Progenitor cell of endocrine pancreas (in vitro differentiated cells): Measurements from ENCODE around the gene TBL1X. TPM values are rescaled to one million over a fixed set of nuclear protein-coding genes. Genes with fewer than 3 reads are reported as not detected.
"Not testable (repeated sequence)": the region's sequence is repeated elsewhere in the genome, so short reads cannot be mapped to it uniquely, and the experiment has no call there.

Source experiments
- DNase-seq: peaks from one replicate; pipeline ENCODE4 v3.0.0; 2021; ENCODE audit warnings: low spot score; ENCODE audit not compliant: unreplicated experiment
- H3K27ac Mint-ChIP-seq: 2 replicates; pipeline ENCODE4 v1.8.0; 2021; ENCODE audit warnings: mild to moderate bottlenecking, moderate library complexity, mixed read lengths
- H3K27me3 Mint-ChIP-seq: 2 replicates; pipeline ENCODE4 v1.8.0; 2021; ENCODE audit warnings: mixed read lengths
- H3K36me3 Mint-ChIP-seq: 2 replicates; pipeline ENCODE4 v1.8.0; 2022; ENCODE audit warnings: mixed read lengths; ENCODE audit not compliant: insufficient read depth
- H3K4me1 Mint-ChIP-seq: 2 replicates; pipeline ENCODE4 v1.8.0; 2021; ENCODE audit warnings: low read depth, mixed read lengths
- H3K4me3 Mint-ChIP-seq: 2 replicates; pipeline ENCODE4 v1.8.0; 2021; ENCODE audit warnings: low read depth, mild to moderate bottlenecking, moderate library complexity, mixed read lengths
- H3K9me3 Mint-ChIP-seq: 2 replicates; pipeline ENCODE4 v1.8.0; 2021; ENCODE audit warnings: low read depth, mixed read lengths
- CTCF ChIP-seq: fragments of 200-600 bp; sonication (generic); IDR thresholded peaks from one replicate; pipeline ENCODE4 v1.5.0; 2021; ENCODE audit warnings: antibody characterized with exemption, mild to moderate bottlenecking; ENCODE audit not compliant: unreplicated experiment
- total RNA-seq: library from RNA; stranded (reverse); gene quantifications from 2 replicates; pipeline ENCODE4 v1.2.1, GENCODE V29; 2021

The TBL1X gene
- total RNA-seq, 1 donor from 2014 or later, result 42.7 TPM

- Mint-ChIP-seq H3K36me3 (no peaks in the 10 kb centered on the region), H3K27me3 (no peaks in the 10 kb centered on the region), H3K27ac (no peak overlapping the region), H3K9me3 (peaks cover 15% of the 10 kb centered on the region), H3K4me1 (no peaks in the 10 kb centered on the region), H3K4me3 (no peak overlapping the region)
- no peak for DNase-seq
- TF ChIP-seq CTCF, result no peak
Observed at GRCh38 chrX:9429767-9430166, 35.1 kb upstream of the TBL1X start.

DNA sequence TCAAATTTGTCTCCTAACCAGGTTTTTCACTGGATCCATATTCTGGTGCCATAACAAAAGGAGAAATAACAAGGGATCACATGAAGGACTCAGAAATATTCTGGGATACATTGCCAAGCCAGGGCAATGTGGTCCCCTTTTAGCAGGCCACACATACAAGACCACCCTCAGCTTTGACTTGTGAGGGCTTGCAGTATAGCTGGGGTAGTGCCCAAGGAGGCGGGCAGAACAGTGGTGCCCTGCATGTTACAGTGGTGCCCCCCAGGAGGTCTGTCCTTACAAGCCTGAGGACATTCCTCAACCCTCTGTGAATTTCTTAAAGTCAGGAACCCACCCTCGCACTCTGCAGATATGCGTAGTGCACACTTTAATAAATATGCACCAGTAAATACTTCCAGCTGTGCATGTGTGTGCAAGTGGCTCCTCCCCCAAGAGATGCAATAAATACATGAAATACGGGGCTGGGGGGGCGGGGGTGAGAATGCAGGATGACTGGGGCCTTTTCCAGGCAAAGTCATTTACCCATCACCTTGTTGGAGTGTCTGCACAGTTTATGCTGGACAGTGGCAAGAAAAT, 34.4 kb upstream of the TBL1X start:
- no peak for DNase-seq
- Mint-ChIP-seq H3K27ac (no peak overlapping the region), H3K4me1 (no peaks in the 10 kb centered on the region), H3K36me3 (no peaks in the 10 kb centered on the region), H3K9me3 (peaks cover 15% of the 10 kb centered on the region), H3K27me3 (no peaks in the 10 kb centered on the region), H3K4me3 (no peak overlapping the region)
- no peak for TF ChIP-seq CTCF

DNA sequence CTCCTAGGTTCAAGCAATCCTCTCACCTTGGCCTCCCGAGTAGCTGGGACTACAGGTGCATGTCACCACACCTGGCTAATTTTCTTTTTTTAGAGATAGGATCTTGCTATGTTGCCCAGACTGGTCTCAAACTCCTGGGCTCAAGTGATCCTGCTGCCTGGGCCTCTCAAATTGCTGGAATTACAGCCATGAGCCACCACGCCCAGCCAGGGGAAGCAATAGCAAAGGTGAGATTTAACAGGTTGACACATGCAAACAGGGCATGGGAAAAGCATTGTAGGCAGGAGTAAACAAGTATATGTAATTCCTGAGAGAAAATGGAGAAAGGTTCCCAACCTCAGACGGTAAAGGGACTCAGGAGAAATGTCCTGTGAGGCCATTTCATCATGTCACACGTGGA, 33.6 kb upstream of the TBL1X start:
- TF ChIP-seq CTCF, result no peak
- Mint-ChIP-seq H3K27ac (no peak overlapping the region), H3K4me1 (no peaks in the 10 kb centered on the region), H3K27me3 (no peaks in the 10 kb centered on the region), H3K36me3 (no peaks in the 10 kb centered on the region), H3K9me3 (peaks cover 8% of the 10 kb centered on the region), H3K4me3 (no peak overlapping the region)
- DNase-seq, result no peak

GRCh38 chrX:9433596-9433995, 31.3 kb upstream of the TBL1X start:
- TF ChIP-seq CTCF, result no peak
- DNase-seq, result no peak
- H3K27ac Mint-ChIP-seq, result no peak overlapping the region
- no peaks in the 10 kb centered on the region for H3K27me3 Mint-ChIP-seq
- no peaks in the 10 kb centered on the region for H3K36me3 Mint-ChIP-seq
- H3K4me1 Mint-ChIP-seq, result no peaks in the 10 kb centered on the region
- H3K9me3 Mint-ChIP-seq, result peaks cover 10% of the 10 kb centered on the region
- no peak overlapping the region for H3K4me3 Mint-ChIP-seq

- H3K27me3 Mint-ChIP-seq, result no peaks in the 10 kb centered on the region
- peaks cover 10% of the 10 kb centered on the region for H3K9me3 Mint-ChIP-seq
- no peaks in the 10 kb centered on the region for H3K4me1 Mint-ChIP-seq
- H3K4me3 Mint-ChIP-seq, result no peak overlapping the region
- DNase-seq, result no peak
- no peak overlapping the region for H3K27ac Mint-ChIP-seq
- no peaks in the 10 kb centered on the region for H3K36me3 Mint-ChIP-seq
- TF ChIP-seq CTCF, result no peak
Observed at GRCh38 chrX:9434051-9434550, 30.8 kb upstream of the TBL1X start.

DNA sequence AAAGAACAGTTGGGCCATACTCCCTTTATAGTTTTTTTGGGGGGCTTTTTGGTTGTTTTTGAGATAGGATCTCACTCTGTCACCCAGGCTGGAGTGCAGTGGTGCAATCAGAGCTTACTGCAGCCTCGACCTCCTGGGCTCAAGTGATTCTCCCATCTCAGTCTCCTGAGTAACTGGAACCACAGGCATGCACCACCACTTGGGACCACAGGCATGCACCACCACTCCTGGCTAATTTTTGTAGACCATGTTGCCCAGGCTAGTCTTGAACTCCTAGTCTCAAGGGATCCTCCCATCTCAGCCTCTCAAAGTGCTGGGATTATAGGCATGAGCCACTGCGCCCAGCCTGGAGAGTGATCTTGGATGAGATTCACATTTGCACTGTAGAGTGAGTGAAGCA, 29.8 kb upstream of the TBL1X start:
- not testable (repeated sequence) for H3K4me3 Mint-ChIP-seq, H3K4me1 Mint-ChIP-seq, H3K27me3 Mint-ChIP-seq, H3K27ac Mint-ChIP-seq, DNase-seq, H3K36me3 Mint-ChIP-seq, H3K9me3 Mint-ChIP-seq
